Muscle layer of colon (tissue), 2 donors: ENCODE results near the gene ANKRD65.
"Not testable (repeated sequence)": the region's sequence is repeated elsewhere in the genome, so short reads cannot be mapped to it uniquely, and the experiment has no call there.

Experiments used
- H3K27ac ChIP-seq: one replicate; pipeline ENCODE4 v1.7.0; 2013; ENCODE audit warnings: low read depth, mild to moderate bottlenecking, low read length, moderate library complexity
- H3K27me3 ChIP-seq, 2 donors: one replicate each; pipeline ENCODE4 v1.7.0; 2013; ENCODE audit warnings: low read length in 2 of 2, mild to moderate bottlenecking in 2 of 2; ENCODE audit not compliant: insufficient read depth in 2 of 2, control insufficient read depth in 1 of 2
- H3K36me3 ChIP-seq: one replicate; pipeline ENCODE4 v1.7.0; 2013; ENCODE audit warnings: mild to moderate bottlenecking, low read length; ENCODE audit not compliant: insufficient read depth
- H3K4me1 ChIP-seq: one replicate; pipeline ENCODE4 v1.7.0; 2013; ENCODE audit warnings: mild to moderate bottlenecking, low read length; ENCODE audit not compliant: insufficient read depth
- H3K4me3 ChIP-seq, 2 donors: one replicate each; pipeline ENCODE4 v1.7.0; 2013; ENCODE audit warnings: low read length in 2 of 2, low read depth in 1 of 2, mild to moderate bottlenecking in 1 of 2, moderate library complexity in 1 of 2
- H3K9ac ChIP-seq: one replicate; pipeline ENCODE4 v1.7.0; 2013; ENCODE audit warnings: low read length
- H3K9me3 ChIP-seq: one replicate; pipeline ENCODE4 v1.7.0; 2013; ENCODE audit warnings: mild to moderate bottlenecking, low read length
- donor health status: abdominal sarcoma.
- donor health status: Adenocarcinoma of cecum.

The ANKRD65 gene

GRCh38 chr1:1371364-1371745 lies 49.7 kb downstream of the ANKRD65 start:
- Histone ChIP-seq H3K27me3 (no peaks in the 10 kb centered on the region), H3K27ac (no peak overlapping the region), H3K4me1 (peaks cover 23% of the 10 kb centered on the region), H3K4me3 (no peak overlapping the region), H3K9ac (no peak overlapping the region), H3K9me3 (no peaks in the 10 kb centered on the region), H3K36me3 (peaks cover 14% of the 10 kb centered on the region)

- Histone ChIP-seq H3K27me3 (no peaks in the 10 kb centered on the region), H3K4me1 (peaks cover 19% of the 10 kb centered on the region), H3K36me3 (peaks cover 14% of the 10 kb centered on the region), H3K27ac (no peak overlapping the region), H3K4me3 (no peak overlapping the region), H3K9me3 (no peaks in the 10 kb centered on the region), H3K9ac (no peak overlapping the region)
Observed at GRCh38 chr1:1370771-1371300, 50.2 kb downstream of the ANKRD65 start.

- not testable (repeated sequence) for H3K27me3 ChIP-seq, H3K4me3 ChIP-seq, H3K27ac ChIP-seq, H3K9me3 ChIP-seq, H3K9ac ChIP-seq
- Histone ChIP-seq H3K36me3 (peaks cover 14% of the 10 kb centered on the region), H3K4me1 (peaks cover 19% of the 10 kb centered on the region)
Observed at GRCh38 chr1:1370094-1370493, 51.0 kb downstream of the ANKRD65 start.
